ENCODE data around the gene UNKL.
A peak's percentile ranks its signal among the peaks of the same experiment; 100 is the strongest.

Gene UNKL

DNA sequence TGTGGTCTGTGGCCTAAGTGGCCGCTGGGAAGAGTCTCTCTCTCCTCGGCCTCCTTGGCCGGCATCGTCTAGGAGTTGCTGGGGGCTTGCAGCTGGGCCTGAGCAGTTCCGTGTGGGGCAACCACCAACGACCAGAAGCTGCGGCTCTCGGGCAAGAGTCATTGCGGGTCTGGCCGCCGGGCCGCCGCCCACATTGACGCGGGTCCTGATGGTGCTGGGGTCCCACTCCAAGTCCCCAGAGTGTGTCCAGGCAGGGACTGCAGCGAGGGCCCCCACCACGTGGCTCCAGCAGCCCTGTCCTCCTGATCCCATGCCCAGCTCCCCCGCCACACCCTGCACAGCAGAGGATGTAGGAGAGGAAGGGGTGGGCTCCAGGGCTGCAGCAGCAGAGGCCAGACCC, 30.9 kb downstream of the UNKL start:
- TF ChIP-seq EGR1 (IDR thresholded peaks at IDR 0.05): no peak
- TF ChIP-seq RAD21 (IDR thresholded peaks at IDR 0.05; ENCODE audit: low read depth): no peak
- no peak for TF ChIP-seq NFIC (IDR thresholded peaks at IDR 0.05)
- TF ChIP-seq MAX (IDR thresholded peaks at IDR 0.05): no peak

DNA sequence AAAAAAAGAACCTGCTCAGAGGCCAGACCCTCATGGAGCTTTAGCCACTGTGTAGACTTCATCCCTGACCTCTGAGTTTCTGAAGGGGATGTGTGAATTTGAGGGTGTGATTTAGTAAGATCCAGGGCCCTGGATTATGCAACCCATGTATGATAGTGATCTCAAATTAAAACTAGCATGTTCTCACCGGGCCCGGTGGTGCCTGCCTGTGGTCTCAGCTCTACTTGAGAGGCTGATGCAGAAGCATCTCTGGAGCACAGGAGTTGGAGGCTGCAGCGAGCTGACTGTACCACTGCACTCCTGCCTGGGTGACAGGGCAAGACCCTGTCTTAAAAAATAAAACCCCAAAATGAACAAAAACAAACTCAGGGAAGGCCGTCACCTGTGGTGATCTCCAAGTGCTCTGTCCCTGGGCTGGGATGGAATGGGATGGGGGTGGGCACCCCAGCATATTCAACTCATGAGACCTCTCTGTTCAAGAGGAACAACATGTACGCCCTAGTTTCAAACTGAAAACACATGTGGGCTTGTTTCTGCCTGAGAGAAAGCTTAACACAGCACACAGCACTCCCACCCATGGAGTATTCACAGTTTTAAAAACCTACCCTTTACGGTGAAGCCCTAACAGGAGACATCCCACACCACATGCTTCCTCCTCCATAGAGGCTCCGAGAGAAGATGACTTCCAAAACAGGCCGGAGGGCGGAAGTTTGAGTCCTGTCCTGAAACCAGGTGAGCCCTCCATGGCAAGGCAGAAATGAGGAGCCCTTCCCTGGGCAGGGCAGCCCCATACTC, 32.7 kb downstream of the UNKL start:
- TF ChIP-seq MAX (IDR thresholded peaks at IDR 0.05) (no peak), YY1 (IDR thresholded peaks at IDR 0.05; ENCODE audit: low read depth) (no peak), EP300 (IDR thresholded peaks at IDR 0.05; ENCODE audit: borderline replicate concordance) (no peak), ZBTB7A (IDR thresholded peaks at IDR 0.05; ENCODE audit: low read depth) (no peak), CEBPB (IDR thresholded peaks at IDR 0.05) (no peak), CREB1 (IDR thresholded peaks at IDR 0.05; ENCODE audit: low read depth) (no peak), TCF12 (IDR thresholded peaks at IDR 0.05; ENCODE audit: low read depth) (no peak), FOXM1 (IDR thresholded peaks at IDR 0.05; ENCODE audit: borderline replicate concordance, low read depth) (no peak), EGR1 (IDR thresholded peaks at IDR 0.05) (no peak), RAD21 (IDR thresholded peaks at IDR 0.05; ENCODE audit: low read depth) (no peak), TEAD4 (IDR thresholded peaks at IDR 0.05) (no peak), NFIC (IDR thresholded peaks at IDR 0.05) (no peak), TAF1 (IDR thresholded peaks at IDR 0.05; ENCODE audit: low read depth) (no peak)
- TF ChIP-seq, protein P1, sequence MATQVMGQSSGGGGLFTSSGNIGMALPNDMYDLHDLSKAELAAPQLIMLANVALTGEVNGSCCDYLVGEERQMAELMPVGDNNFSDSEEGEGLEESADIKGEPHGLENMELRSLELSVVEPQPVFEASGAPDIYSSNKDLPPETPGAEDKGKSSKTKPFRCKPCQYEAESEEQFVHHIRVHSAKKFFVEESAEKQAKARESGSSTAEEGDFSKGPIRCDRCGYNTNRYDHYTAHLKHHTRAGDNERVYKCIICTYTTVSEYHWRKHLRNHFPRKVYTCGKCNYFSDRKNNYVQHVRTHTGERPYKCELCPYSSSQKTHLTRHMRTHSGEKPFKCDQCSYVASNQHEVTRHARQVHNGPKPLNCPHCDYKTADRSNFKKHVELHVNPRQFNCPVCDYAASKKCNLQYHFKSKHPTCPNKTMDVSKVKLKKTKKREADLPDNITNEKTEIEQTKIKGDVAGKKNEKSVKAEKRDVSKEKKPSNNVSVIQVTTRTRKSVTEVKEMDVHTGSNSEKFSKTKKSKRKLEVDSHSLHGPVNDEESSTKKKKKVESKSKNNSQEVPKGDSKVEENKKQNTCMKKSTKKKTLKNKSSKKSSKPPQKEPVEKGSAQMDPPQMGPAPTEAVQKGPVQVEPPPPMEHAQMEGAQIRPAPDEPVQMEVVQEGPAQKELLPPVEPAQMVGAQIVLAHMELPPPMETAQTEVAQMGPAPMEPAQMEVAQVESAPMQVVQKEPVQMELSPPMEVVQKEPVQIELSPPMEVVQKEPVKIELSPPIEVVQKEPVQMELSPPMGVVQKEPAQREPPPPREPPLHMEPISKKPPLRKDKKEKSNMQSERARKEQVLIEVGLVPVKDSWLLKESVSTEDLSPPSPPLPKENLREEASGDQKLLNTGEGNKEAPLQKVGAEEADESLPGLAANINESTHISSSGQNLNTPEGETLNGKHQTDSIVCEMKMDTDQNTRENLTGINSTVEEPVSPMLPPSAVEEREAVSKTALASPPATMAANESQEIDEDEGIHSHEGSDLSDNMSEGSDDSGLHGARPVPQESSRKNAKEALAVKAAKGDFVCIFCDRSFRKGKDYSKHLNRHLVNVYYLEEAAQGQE (IDR thresholded peaks at IDR 0.05; ENCODE audit: low read depth): no peak
- TF ChIP-seq, protein P2, sequence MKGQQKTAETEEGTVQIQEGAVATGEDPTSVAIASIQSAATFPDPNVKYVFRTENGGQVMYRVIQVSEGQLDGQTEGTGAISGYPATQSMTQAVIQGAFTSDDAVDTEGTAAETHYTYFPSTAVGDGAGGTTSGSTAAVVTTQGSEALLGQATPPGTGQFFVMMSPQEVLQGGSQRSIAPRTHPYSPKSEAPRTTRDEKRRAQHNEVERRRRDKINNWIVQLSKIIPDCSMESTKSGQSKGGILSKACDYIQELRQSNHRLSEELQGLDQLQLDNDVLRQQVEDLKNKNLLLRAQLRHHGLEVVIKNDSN (IDR thresholded peaks at IDR 0.05): no peak

DNA sequence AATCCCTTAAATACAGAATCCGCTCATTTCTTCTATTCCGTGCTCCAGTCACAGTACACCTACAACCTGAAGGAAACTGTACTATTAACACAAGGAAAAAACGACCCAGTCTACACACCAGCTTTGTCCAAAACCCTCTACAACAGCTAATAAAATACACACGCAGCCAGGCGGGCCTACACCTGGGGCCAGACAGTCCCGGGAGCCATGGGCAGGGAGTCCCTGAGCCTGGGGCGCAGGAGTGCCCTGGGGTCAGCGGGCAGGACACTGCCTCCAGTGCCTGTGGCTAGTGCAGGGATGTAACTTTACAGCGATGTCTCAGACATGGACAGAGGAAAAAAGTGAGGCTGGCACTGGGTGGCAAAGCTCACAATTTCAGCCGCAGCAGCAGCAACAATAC, 34.3 kb downstream of the UNKL start:
- TF ChIP-seq, protein P2 (IDR thresholded peaks at IDR 0.05): no peak
- TF ChIP-seq MAX (IDR thresholded peaks at IDR 0.05) (no peak), CREB1 (IDR thresholded peaks at IDR 0.05; ENCODE audit: low read depth) (no peak), EGR1 (IDR thresholded peaks at IDR 0.05) (no peak), EP300 (IDR thresholded peaks at IDR 0.05; ENCODE audit: borderline replicate concordance) (no peak), TEAD4 (IDR thresholded peaks at IDR 0.05) (no peak), NFIC (IDR thresholded peaks at IDR 0.05) (no peak), TCF12 (IDR thresholded peaks at IDR 0.05; ENCODE audit: low read depth) (no peak), CEBPB (IDR thresholded peaks at IDR 0.05) (no peak), TAF1 (IDR thresholded peaks at IDR 0.05; ENCODE audit: low read depth) (no peak), YY1 (IDR thresholded peaks at IDR 0.05; ENCODE audit: low read depth) (no peak), RAD21 (IDR thresholded peaks at IDR 0.05; ENCODE audit: low read depth) (no peak), FOXM1 (IDR thresholded peaks at IDR 0.05; ENCODE audit: borderline replicate concordance, low read depth) (no peak), ZBTB7A (IDR thresholded peaks at IDR 0.05; ENCODE audit: low read depth) (no peak)
- TF ChIP-seq, protein P1 (IDR thresholded peaks at IDR 0.05; ENCODE audit: low read depth): no peak

GRCh38 chr16:1379304-1380076, 35.0 kb downstream of the UNKL start:
- no peak for TF ChIP-seq CEBPB (IDR thresholded peaks at IDR 0.05)
- TF ChIP-seq YY1 (IDR thresholded peaks at IDR 0.05; ENCODE audit: low read depth): no peak; the same call in 1 of the 2 replicates
- TF ChIP-seq, protein P2 (IDR thresholded peaks at IDR 0.05): no peak
- TF ChIP-seq MAX (IDR thresholded peaks at IDR 0.05): peak; percentile 68; the same call in 1 of the 2 replicates
- TF ChIP-seq ZBTB7A (IDR thresholded peaks at IDR 0.05; ENCODE audit: low read depth): peak; percentile 70; the same call in 1 of the 2 replicates
- peak; percentile 48; the same call in 1 of the 2 replicates for TF ChIP-seq TAF1 (IDR thresholded peaks at IDR 0.05; ENCODE audit: low read depth)
- peak; percentile 15; the same call in 1 of the 2 replicates for TF ChIP-seq NFIC (IDR thresholded peaks at IDR 0.05)
- TF ChIP-seq TCF12 (IDR thresholded peaks at IDR 0.05; ENCODE audit: low read depth): 0 out of 2 replicates have a peak, but pooled peaks have one; percentile 7

All from Ishikawa (cell line).